B cell (primary cell): ENCODE data around the gene CYP26C1. TPM values are rescaled to one million over a fixed set of nuclear protein-coding genes. Genes with fewer than 3 reads are reported as not detected.

Source experiments
- ATAC-seq: fragments of 200-7000 bp; cut with Tn5 transposase; one replicate; pipeline ENCODE4 v1.10.0; 2021; ENCODE audit warnings: low read depth, mild to moderate bottlenecking, moderate number of reproducible peaks, moderate library complexity
- CTCF ChIA-PET: fragments of 350-600 bp; sonication (Branson Sonifier 250); formaldehyde crosslinking; loops from one replicate; lab custom pipeline; 2021; ENCODE audit warnings: antibody characterized with exemption, inconsistent platforms; lab: Charles Lee
- POLR2A ChIA-PET: fragments of 350-600 bp; sonication (Branson Sonifier 250); formaldehyde crosslinking; loops from one replicate; lab custom pipeline; 2021; ENCODE audit warnings: antibody characterized with exemption; lab: Charles Lee
- DNase-seq: peaks from one replicate; pipeline ENCODE4 v3.0.0; 2013
- H2AFZ ChIP-seq: 2 replicates; pipeline ENCODE4 v1.6.1; 2012; ENCODE audit warnings: mild to moderate bottlenecking, low read depth, low read length; ENCODE audit not compliant: insufficient read depth, poor library complexity, severe bottlenecking
- H3K27ac ChIP-seq, 2 donors: 1 replicate in 1 of 2; 2 replicates in 1 of 2; pipeline ENCODE4 v1.5.1; 2012 to 2013; ENCODE audit warnings: low read length in 2 of 2, mild to moderate bottlenecking in 2 of 2, moderate library complexity in 1 of 2
- H3K27me3 ChIP-seq, 4 experiments: fragments of 200-600 bp in 1 of 4; sonication (generic) in 1 of 4; replicated peaks in 1 of 4; 1 replicate in 2 of 4; 2 replicates in 2 of 4; pipeline versions ENCODE4 v1.6.1 to v1.7.0; 2013 to 2016; ENCODE audit warnings: low read length in 3 of 4, mild to moderate bottlenecking in 2 of 4, mixed read lengths in 1 of 4, moderate library complexity in 1 of 4; ENCODE audit not compliant: insufficient read depth in 4 of 4, control insufficient read depth in 3 of 4; ENCODE audit errors: control extremely low read depth in 1 of 4
- H3K36me3 ChIP-seq, 2 experiments: replicated peaks in 1 of 2; 1 replicate in 1 of 2; 2 replicates in 1 of 2; pipeline versions ENCODE4 v1.6.1 to v1.7.1; 2013; ENCODE audit warnings: low read length in 1 of 2; ENCODE audit not compliant: insufficient read depth in 2 of 2, control insufficient read depth in 1 of 2; ENCODE audit errors: control extremely low read depth in 1 of 2, extremely low read depth in 1 of 2
- H3K4me1 ChIP-seq, 2 donors: fragments of 200-600 bp in 1 of 2; sonication (generic) in 1 of 2; 1 replicate in 1 of 2; 2 replicates in 1 of 2; pipeline versions ENCODE4 v1.5.1 to v1.6.1; 2013 to 2017; ENCODE audit warnings: low read length in 2 of 2; ENCODE audit not compliant: control insufficient read depth in 2 of 2, insufficient read depth in 2 of 2
- H3K4me2 ChIP-seq: replicated peaks from 2 replicates; pipeline ENCODE3; 2012; ENCODE audit warnings: mild to moderate bottlenecking, low read depth, low read length; ENCODE audit not compliant: poor library complexity, severe bottlenecking
- H3K4me3 ChIP-seq, 5 experiments: fragments of 200-600 bp in 1 of 5; sonication (generic) in 1 of 5; 1 replicate in 3 of 5; 2 replicates in 2 of 5; pipeline versions ENCODE4 v1.5.1 to v1.7.0; 2011 to 2016; ENCODE audit warnings: low read length in 4 of 5, mild to moderate bottlenecking in 4 of 5, low read depth in 2 of 5, control low read depth in 1 of 5, moderate library complexity in 1 of 5; ENCODE audit not compliant: insufficient read depth in 1 of 5; ENCODE audit errors: control extremely low read depth in 1 of 5, extremely low read depth in 1 of 5
- H3K79me2 ChIP-seq: fragments of 200-600 bp; sonication (generic); one replicate; pipeline ENCODE4 v1.6.0; 2016; ENCODE audit warnings: low read length; ENCODE audit not compliant: control insufficient read depth, insufficient read depth
- H3K9ac ChIP-seq: fragments of 200-600 bp; sonication (generic); 2 replicates; pipeline ENCODE4 v1.6.1; 2017; ENCODE audit warnings: mild to moderate bottlenecking, low read length, moderate library complexity
- H3K9me3 ChIP-seq, 3 donors: one replicate each; pipeline versions ENCODE4 v1.6.1 to v1.7.1; 2013; ENCODE audit warnings: low read length in 2 of 3; ENCODE audit not compliant: control insufficient read depth in 2 of 3, insufficient read depth in 1 of 3; ENCODE audit errors: control extremely low read depth in 1 of 3
- H4K20me1 ChIP-seq: 2 replicates; pipeline ENCODE4 v1.6.0; 2012; ENCODE audit warnings: mild to moderate bottlenecking, low read length; ENCODE audit not compliant: insufficient read depth, control insufficient read depth, poor library complexity, severe bottlenecking
- H3K27ac Mint-ChIP-seq: one replicate; pipeline ENCODE4 v1.8.0; 2021; ENCODE audit warnings: mixed read lengths
- H3K27me3 Mint-ChIP-seq: one replicate; pipeline ENCODE4 v1.8.0; 2021; ENCODE audit warnings: mixed read lengths
- H3K4me1 Mint-ChIP-seq: one replicate; pipeline ENCODE4 v1.8.0; 2021; ENCODE audit warnings: mixed read lengths
- H3K4me3 Mint-ChIP-seq: one replicate; pipeline ENCODE4 v1.8.0; 2021; ENCODE audit warnings: mixed read lengths
- H3K9me3 Mint-ChIP-seq: one replicate; pipeline ENCODE4 v1.8.0; 2022; ENCODE audit warnings: mixed read lengths; ENCODE audit not compliant: insufficient read depth
- EZH2 ChIP-seq: IDR thresholded peaks from 2 replicates; pipeline ENCODE4 v1.6.1; 2012; ENCODE audit warnings: borderline replicate concordance, low read depth, mild to moderate bottlenecking, moderate library complexity, low read length; ENCODE audit not compliant: insufficient read depth, poor library complexity, severe bottlenecking
- WGBS: methylation state at CpG from one replicate; pipeline ENCODE4 v1.1.5; 2013; ENCODE audit warnings: missing lambda C conversion rate; ENCODE audit not compliant: insufficient coverage; 5-methylcytosine and 5-hydroxymethylcytosine counted together
- intact Hi-C: fragments of 100-400 bp; cut with micrococcal nuclease; formaldehyde crosslinking; loops from one replicate; pipeline ENCODE4 v1.10.0; 2022
- polyA plus RNA-seq: library from polyadenylated mRNA; depleted of rRNA; stranded (reverse); fragments of >200 nt; gene quantifications from 2 replicates; pipeline ENCODE4 v1.2.3, GENCODE V29; 2012
- total RNA-seq, 2 donors: library from RNA; stranded (reverse); fragments of 120-200 nt in 1 of 2; gene quantifications; 1 replicate in 1 of 2; 2 replicates in 1 of 2; pipeline versions ENCODE4 v1.2.3 to v1.2.4, GENCODE V29; 2013 to 2022
- TF ChIP-seq, protein P1 (sequence below): fragments of 200-600 bp; IDR thresholded peaks from one replicate; pipeline ENCODE4 v1.8.0; 2022; ENCODE audit warnings: antibody characterized with exemption, mild to moderate bottlenecking

CYP26C1 gene
- total and polyA plus RNA-seq, 2 donors (not counting 1 experiment from before 2014, with no cell fraction given), result 0.01 to 0.57 TPM

DNA sequence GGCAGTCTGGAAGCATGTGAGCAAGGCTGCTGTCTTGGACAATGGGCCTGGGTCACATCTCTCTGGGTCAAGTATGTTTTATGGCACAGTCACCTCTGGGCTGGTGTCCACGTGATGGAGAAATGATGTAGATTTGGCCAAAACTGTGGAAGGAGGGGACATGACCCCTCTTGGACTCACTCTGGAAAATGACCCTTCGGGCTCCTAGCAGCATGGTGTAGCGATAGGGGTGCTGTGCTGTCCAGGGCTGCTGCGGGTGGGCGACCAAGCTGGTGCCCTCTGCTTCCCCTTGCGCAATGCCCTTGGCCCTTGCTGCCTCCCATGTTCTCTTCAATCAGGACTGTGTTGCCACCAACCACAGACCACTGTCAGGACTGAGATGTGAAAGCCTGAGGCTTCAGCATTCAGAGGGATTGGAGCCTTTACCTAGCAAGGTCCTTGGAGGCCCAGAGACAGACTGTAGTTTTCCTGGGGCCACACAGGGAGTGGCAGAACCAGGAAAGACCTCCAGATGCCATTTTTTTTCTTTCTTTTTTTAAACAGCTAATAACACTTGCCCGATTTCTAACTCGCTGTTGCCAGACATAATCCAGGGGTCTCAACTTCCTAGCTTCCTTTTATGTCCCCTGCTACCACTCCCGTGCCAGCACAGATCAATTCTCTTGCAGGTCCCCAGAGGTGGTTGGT, 19.2 kb downstream of the CYP26C1 start:
- no peak overlapping the region for H3K9ac ChIP-seq
- H3K4me3 Mint-ChIP-seq, result no peak overlapping the region
- peaks cover 0 to 11% (median 0%) of the 10 kb centered on the region in 3 donors for H3K9me3 ChIP-seq
- H3K27me3 ChIP-seq, result peaks cover 0 to 35% (median 15%) of the 10 kb centered on the region in 4 experiments
- DNase-seq (no peak), ATAC-seq (no peak)
- H2AFZ ChIP-seq, result peak overlapping the region; percentile 23
- H3K27me3 Mint-ChIP-seq, result peaks cover 56% of the 10 kb centered on the region
- H3K4me2 ChIP-seq, result peak overlapping the region; percentile 18
- H3K36me3 ChIP-seq, result no peaks in the 10 kb centered on the region
- CTCF ChIA-PET, result interaction anchor here (0.9 to 2.4 kb wide), 10 partner anchors 13 to 402 kb away, joined by 3 to 9 read pairs (median 4); partner anchors contain the start of gene MYOF
- TF ChIP-seq, protein P1, sequence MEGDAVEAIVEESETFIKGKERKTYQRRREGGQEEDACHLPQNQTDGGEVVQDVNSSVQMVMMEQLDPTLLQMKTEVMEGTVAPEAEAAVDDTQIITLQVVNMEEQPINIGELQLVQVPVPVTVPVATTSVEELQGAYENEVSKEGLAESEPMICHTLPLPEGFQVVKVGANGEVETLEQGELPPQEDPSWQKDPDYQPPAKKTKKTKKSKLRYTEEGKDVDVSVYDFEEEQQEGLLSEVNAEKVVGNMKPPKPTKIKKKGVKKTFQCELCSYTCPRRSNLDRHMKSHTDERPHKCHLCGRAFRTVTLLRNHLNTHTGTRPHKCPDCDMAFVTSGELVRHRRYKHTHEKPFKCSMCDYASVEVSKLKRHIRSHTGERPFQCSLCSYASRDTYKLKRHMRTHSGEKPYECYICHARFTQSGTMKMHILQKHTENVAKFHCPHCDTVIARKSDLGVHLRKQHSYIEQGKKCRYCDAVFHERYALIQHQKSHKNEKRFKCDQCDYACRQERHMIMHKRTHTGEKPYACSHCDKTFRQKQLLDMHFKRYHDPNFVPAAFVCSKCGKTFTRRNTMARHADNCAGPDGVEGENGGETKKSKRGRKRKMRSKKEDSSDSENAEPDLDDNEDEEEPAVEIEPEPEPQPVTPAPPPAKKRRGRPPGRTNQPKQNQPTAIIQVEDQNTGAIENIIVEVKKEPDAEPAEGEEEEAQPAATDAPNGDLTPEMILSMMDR, result no peak
- no peak for TF ChIP-seq EZH2
- H3K4me1 Mint-ChIP-seq, result peaks cover 9% of the 10 kb centered on the region
- intact Hi-C loops, result loop anchor here (1.0 to 10.0 kb wide), 2 partner anchors 209 to 405 kb away; partner anchors contain the start of gene MYOF
- no peaks in the 10 kb centered on the region for H3K9me3 Mint-ChIP-seq
- H3K4me1 ChIP-seq, result peaks cover 5 to 10% of the 10 kb centered on the region in 2 donors
- WGBS, result 67% methylated on average over 8 of the region's 9 CpGs
- H3K27ac ChIP-seq, result no peak overlapping the region
- no peak overlapping the region for H3K27ac Mint-ChIP-seq
- POLR2A ChIA-PET, result no interaction called here
- no peak overlapping the region for H3K4me3 ChIP-seq
- H4K20me1 ChIP-seq, result no peaks in the 10 kb centered on the region
- H3K79me2 ChIP-seq, result no peaks in the 10 kb centered on the region
